ENCODE measurements around the gene TMEM125. TPM values are rescaled to one million over a fixed set of nuclear protein-coding genes. Genes with fewer than 3 reads are reported as not detected.

The TMEM125 gene
- total RNA-seq, 2 donors from 2014 or later: 0.70 to 2.1 TPM

DNA sequence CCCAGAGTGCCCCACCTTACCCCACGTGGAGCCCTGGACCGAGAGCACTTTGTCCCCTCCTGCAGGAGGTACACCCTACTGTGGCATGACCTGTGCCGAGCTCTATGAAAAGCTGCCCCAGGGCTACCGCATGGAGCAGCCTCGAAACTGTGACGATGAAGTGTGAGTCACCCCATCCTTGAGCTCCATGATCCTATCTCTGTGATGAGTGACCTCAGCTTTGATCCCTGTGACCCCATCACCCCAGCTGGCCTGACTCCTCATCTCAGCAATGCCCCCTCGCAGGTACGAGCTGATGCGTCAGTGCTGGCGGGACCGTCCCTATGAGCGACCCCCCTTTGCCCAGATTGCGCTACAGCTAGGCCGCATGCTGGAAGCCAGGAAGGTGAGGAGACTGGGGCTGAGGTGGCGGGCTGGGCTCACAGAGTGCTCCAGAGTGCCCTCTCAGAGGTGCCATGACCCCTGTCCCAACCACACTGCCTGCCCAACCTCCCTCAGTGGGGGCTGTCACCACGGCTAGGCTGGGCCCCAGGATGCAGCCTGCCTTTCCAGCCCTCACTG, 51.6 kb downstream of the TMEM125 start:
- Histone ChIP-seq H3K9me3 (peaks cover 0 to 14% of the 10 kb centered on the region in 2 donors), H3K4me3 (no peak overlapping the region), H3K4me1 (no peaks in the 10 kb centered on the region), H3K27ac (no peak overlapping the region), H3K36me3 (no peaks in the 10 kb centered on the region), H3K27me3 (no peaks in the 10 kb centered on the region)
- DNase-seq (ENCODE audit: low spot score): no peak
- TF ChIP-seq, protein P1, sequence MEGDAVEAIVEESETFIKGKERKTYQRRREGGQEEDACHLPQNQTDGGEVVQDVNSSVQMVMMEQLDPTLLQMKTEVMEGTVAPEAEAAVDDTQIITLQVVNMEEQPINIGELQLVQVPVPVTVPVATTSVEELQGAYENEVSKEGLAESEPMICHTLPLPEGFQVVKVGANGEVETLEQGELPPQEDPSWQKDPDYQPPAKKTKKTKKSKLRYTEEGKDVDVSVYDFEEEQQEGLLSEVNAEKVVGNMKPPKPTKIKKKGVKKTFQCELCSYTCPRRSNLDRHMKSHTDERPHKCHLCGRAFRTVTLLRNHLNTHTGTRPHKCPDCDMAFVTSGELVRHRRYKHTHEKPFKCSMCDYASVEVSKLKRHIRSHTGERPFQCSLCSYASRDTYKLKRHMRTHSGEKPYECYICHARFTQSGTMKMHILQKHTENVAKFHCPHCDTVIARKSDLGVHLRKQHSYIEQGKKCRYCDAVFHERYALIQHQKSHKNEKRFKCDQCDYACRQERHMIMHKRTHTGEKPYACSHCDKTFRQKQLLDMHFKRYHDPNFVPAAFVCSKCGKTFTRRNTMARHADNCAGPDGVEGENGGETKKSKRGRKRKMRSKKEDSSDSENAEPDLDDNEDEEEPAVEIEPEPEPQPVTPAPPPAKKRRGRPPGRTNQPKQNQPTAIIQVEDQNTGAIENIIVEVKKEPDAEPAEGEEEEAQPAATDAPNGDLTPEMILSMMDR (IDR thresholded peaks at IDR 0.05): no peak

DNA sequence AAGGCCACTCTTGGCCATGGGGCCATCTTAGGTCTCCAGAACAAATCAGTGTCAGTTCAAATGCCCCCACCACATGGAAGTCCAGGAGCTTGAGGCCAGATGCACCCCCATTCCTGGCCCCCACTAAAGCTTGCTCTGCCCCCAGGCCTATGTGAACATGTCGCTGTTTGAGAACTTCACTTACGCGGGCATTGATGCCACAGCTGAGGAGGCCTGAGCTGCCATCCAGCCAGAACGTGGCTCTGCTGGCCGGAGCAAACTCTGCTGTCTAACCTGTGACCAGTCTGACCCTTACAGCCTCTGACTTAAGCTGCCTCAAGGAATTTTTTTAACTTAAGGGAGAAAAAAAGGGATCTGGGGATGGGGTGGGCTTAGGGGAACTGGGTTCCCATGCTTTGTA, 52.7 kb downstream of the TMEM125 start:
- Histone ChIP-seq H3K4me1 (no peaks in the 10 kb centered on the region), H3K36me3 (no peaks in the 10 kb centered on the region), H3K27ac (no peak overlapping the region), H3K4me3 (no peak overlapping the region), H3K27me3 (no peaks in the 10 kb centered on the region), H3K9me3 (peaks cover 0 to 14% of the 10 kb centered on the region in 2 donors)
- DNase-seq (ENCODE audit: low spot score): no peak
- TF ChIP-seq, protein P1 (IDR thresholded peaks at IDR 0.05): no peak

Other genes with a start within 250 kb of the TMEM125 start
- 10 to 100 TPM; 28.4 to 34.0 TPM for gene EBNA1BP2, start 97.7 kb upstream of the TMEM125 start, total RNA-seq
- gene CFAP57, start 97.7 kb upstream of the TMEM125 start, total RNA-seq: under 1 TPM in 1 of 2 donors, not detected in 1; 0.12 TPM
- gene C1orf210, start 15.6 kb downstream of the TMEM125 start, total RNA-seq: not detected
- 10 to 100 TPM; 23.6 to 51.7 TPM for gene TIE1, start 31.0 kb downstream of the TMEM125 start, total RNA-seq
- under 1 TPM in 1 of 2 donors, not detected in 1; 0.39 TPM for gene MPL, start 67.8 kb downstream of the TMEM125 start, total RNA-seq
- 1 to 10 TPM in 1 of 2 donors, under 1 TPM in 1; 0.63 to 2.5 TPM for gene CDC20, start 89.0 kb downstream of the TMEM125 start, total RNA-seq
- 10 to 100 TPM; 24.3 to 41.4 TPM for gene ELOVL1, start 98.0 kb downstream of the TMEM125 start, total RNA-seq
- 10 to 100 TPM; 18.8 to 21.3 TPM for gene MED8, start 119.8 kb downstream of the TMEM125 start, total RNA-seq
- gene SZT2, start 119.9 kb downstream of the TMEM125 start, total RNA-seq: 10 to 100 TPM; 17.5 to 22.8 TPM
- gene HYI, start 183.9 kb downstream of the TMEM125 start, total RNA-seq: 10 to 100 TPM; 17.3 to 23.0 TPM